HepG2 (cell line): ENCODE measurements around the gene HSD17B11. TPM values are rescaled to one million over a fixed set of nuclear protein-coding genes. Genes with fewer than 3 reads are reported as not detected.

ENCODE experiments used
- CHD4 ChIP-seq: fragments of 200-600 bp; sonication (generic); IDR thresholded peaks from 2 replicates; pipeline ENCODE4 v1.7.0; 2017; ENCODE audit warnings: mild to moderate bottlenecking, low read length, borderline replicate concordance
- EED ChIP-seq: sonication (generic); formaldehyde crosslinking; IDR thresholded peaks from 2 replicates; pipeline ENCODE4 v1.5.0; 2020; ENCODE audit warnings: mild to moderate bottlenecking, missing genetic modification reagents
- EP300 ChIP-seq, 3 experiments: sonication (generic) in 1 of 3; formaldehyde crosslinking in 1 of 3; IDR thresholded peaks; 2 replicates each; pipeline versions ENCODE4 v1.5.1 to v1.6.1; 2011 to 2020; ENCODE audit warnings: low read depth in 2 of 3, low read length in 2 of 3, borderline replicate concordance in 1 of 3, improper control_type of control experiment in 1 of 3, mild to moderate bottlenecking in 1 of 3, missing genetic modification reagents in 1 of 3, moderate library complexity in 1 of 3
- MAFG ChIP-seq: sonication (generic); formaldehyde crosslinking; IDR thresholded peaks from 2 replicates; pipeline ENCODE4 v1.5.1; 2020; ENCODE audit warnings: mild to moderate bottlenecking, missing genetic modification reagents
- RARA ChIP-seq: IDR thresholded peaks from 2 replicates; pipeline ENCODE4 v1.6.1; 2016; ENCODE audit warnings: missing genetic modification reagents, missing compliant biosample characterization
- TAF15 ChIP-seq: fragments of 200-400 bp; formaldehyde crosslinking; IDR thresholded peaks from one replicate; pipeline ENCODE4 v1.6.1; 2018; ENCODE audit warnings: mild to moderate bottlenecking, low read depth, low read length; ENCODE audit not compliant: poor library complexity, severe bottlenecking
- ZNF484 ChIP-seq: sonication (generic); formaldehyde crosslinking; IDR thresholded peaks from 2 replicates; pipeline ENCODE4 v1.5.1; 2020; ENCODE audit warnings: mild to moderate bottlenecking, low read depth, missing genetic modification reagents, borderline replicate concordance
- ZNF781 ChIP-seq: sonication (generic); formaldehyde crosslinking; IDR thresholded peaks from 2 replicates; pipeline ENCODE4 v1.5.1; 2020; ENCODE audit warnings: borderline replicate concordance, mild to moderate bottlenecking, missing genetic modification reagents; ENCODE audit errors: not compliant biosample characterization
- ZSCAN25 ChIP-seq: sonication (generic); formaldehyde crosslinking; IDR thresholded peaks from 2 replicates; pipeline ENCODE4 v1.8.0; 2022; ENCODE audit warnings: mild to moderate bottlenecking, missing genetic modification reagents
- polyA plus RNA-seq, 8 experiments: library from polyadenylated mRNA; depleted of rRNA in 3 of 8; stranded (reverse) in 7 of 8; unstranded in 1 of 8; fragments of >200 nt; fragmentation: Illumina TruSeq in 4 of 8; extraction: Trizol in 4 of 8; gene quantifications; 2 replicates each; pipeline versions ENCODE4 v1.2.1 to v1.2.3, GENCODE V29; 2011 to 2016; ENCODE audit warnings: low read depth in 4 of 8, missing spikeins in 1 of 8, mixed read lengths in 1 of 8; ENCODE audit not compliant: insufficient read depth in 1 of 8
- total RNA-seq, 5 experiments: library from RNA; depleted of rRNA; stranded (reverse); fragments of >200 nt; fragmentation: Illumina TruSeq; extraction: Trizol; gene quantifications; 2 replicates each; pipeline ENCODE4 v1.2.3, GENCODE V29; 2016; ENCODE audit warnings: low read depth in 1 of 5
- TF ChIP-seq, protein P1 (sequence below): sonication (generic); formaldehyde crosslinking; IDR thresholded peaks from 2 replicates; pipeline ENCODE4 v1.8.1; 2023; ENCODE audit warnings: missing genetic modification reagents, inconsistent platforms, borderline replicate concordance
- TF ChIP-seq, protein P2 (sequence below): sonication (generic); formaldehyde crosslinking; IDR thresholded peaks from 2 replicates; pipeline ENCODE4 v1.5.0; 2020; ENCODE audit warnings: mild to moderate bottlenecking, missing genetic modification reagents
- TF ChIP-seq, protein P3 (sequence below): sonication (generic); formaldehyde crosslinking; IDR thresholded peaks from 2 replicates; pipeline ENCODE4 v1.9.0; 2021; ENCODE audit warnings: missing genetic modification reagents, borderline replicate concordance
- TF ChIP-seq, protein P4 (sequence below): sonication (generic); formaldehyde crosslinking; IDR thresholded peaks from 2 replicates; pipeline ENCODE4 v1.5.0; 2020; ENCODE audit warnings: mild to moderate bottlenecking, missing genetic modification reagents, borderline replicate concordance
- TF ChIP-seq, protein P5 (sequence below): IDR thresholded peaks from 2 replicates; pipeline ENCODE4 v1.4.0; 2020; ENCODE audit warnings: mild to moderate bottlenecking, missing genetic modification reagents

HSD17B11 gene
- total and polyA plus RNA-seq, 2 of the 13 experiments (the other 11 are each of a cell fraction or from before 2014, with no cell fraction given): 121 to 158 TPM

DNA sequence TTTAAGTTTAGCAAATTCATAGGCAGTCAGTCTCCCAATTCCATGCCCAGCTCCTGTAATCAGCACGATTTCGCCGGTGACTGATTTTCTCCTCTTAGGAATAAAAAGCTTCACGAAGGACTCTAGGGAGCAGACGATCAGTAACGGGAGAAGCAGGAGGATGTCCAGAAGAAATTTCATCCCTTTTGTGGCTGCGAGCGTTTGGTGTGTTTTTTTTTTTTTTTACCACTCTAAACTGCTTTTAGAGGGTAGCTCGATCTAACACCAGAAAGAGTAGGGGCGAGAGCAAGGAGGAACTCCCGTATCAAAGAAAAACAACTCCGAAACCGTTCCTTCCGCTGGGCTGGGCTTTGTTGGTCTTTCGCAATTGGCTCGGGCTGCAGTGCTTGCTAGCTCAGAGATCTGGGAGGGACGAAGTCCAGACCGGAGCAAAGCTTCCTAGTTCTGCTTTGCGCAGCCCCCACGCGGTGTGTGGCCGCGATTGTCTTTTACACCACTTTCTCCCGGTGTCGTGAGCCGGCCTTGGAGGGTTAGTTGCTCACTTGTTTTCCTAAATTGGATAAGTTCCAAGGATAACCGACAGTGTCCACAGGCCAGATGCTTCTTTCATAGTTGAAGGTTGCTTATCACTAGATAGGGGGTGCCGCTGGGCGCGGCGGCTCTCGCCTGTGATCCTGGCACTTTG is at the start of gene HSD17B11 (continued):
- TF ChIP-seq MAFG (CRISPR knock-in tag) (no peak), RARA (CRISPR knock-in tag) (peak; percentile 65; the same call in 1 of the 2 replicates), EP300 (IDR thresholded peaks at IDR 0.05; ENCODE audit: low read depth in 2 of 2, low read length in 2 of 2) (peak in 1 of 2 experiments; percentile 78; a peak in 2 of 4 replicates), EP300 (CRISPR knock-in tag; IDR thresholded peaks at IDR 0.05; ENCODE audit: borderline replicate concordance) (peak; percentile 73; the same call in 1 of the 2 replicates), CHD4 (no peak; the same call in 1 of the 2 replicates), ZNF484 (CRISPR knock-in tag) (no peak), ZNF781 (CRISPR knock-in tag) (peak; percentile 76), TAF15 (no peak), EED (CRISPR knock-in tag) (0 out of 2 replicates have a peak, but pooled peaks have one; percentile 61), ZSCAN25 (CRISPR knock-in tag) (peak; percentile 62; the same call in 1 of the 2 replicates)
- TF ChIP-seq, protein P1, sequence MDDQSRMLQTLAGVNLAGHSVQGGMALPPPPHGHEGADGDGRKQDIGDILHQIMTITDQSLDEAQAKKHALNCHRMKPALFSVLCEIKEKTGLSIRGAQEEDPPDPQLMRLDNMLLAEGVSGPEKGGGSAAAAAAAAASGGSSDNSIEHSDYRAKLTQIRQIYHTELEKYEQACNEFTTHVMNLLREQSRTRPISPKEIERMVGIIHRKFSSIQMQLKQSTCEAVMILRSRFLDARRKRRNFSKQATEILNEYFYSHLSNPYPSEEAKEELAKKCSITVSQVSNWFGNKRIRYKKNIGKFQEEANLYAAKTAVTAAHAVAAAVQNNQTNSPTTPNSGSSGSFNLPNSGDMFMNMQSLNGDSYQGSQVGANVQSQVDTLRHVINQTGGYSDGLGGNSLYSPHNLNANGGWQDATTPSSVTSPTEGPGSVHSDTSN (CRISPR knock-in tag): no peak
- TF ChIP-seq, protein P2, sequence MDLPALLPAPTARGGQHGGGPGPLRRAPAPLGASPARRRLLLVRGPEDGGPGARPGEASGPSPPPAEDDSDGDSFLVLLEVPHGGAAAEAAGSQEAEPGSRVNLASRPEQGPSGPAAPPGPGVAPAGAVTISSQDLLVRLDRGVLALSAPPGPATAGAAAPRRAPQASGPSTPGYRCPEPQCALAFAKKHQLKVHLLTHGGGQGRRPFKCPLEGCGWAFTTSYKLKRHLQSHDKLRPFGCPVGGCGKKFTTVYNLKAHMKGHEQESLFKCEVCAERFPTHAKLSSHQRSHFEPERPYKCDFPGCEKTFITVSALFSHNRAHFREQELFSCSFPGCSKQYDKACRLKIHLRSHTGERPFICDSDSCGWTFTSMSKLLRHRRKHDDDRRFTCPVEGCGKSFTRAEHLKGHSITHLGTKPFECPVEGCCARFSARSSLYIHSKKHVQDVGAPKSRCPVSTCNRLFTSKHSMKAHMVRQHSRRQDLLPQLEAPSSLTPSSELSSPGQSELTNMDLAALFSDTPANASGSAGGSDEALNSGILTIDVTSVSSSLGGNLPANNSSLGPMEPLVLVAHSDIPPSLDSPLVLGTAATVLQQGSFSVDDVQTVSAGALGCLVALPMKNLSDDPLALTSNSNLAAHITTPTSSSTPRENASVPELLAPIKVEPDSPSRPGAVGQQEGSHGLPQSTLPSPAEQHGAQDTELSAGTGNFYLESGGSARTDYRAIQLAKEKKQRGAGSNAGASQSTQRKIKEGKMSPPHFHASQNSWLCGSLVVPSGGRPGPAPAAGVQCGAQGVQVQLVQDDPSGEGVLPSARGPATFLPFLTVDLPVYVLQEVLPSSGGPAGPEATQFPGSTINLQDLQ (CRISPR knock-in tag): peak; percentile 56; the same call in 1 of the 2 replicates
- TF ChIP-seq, protein P3, sequence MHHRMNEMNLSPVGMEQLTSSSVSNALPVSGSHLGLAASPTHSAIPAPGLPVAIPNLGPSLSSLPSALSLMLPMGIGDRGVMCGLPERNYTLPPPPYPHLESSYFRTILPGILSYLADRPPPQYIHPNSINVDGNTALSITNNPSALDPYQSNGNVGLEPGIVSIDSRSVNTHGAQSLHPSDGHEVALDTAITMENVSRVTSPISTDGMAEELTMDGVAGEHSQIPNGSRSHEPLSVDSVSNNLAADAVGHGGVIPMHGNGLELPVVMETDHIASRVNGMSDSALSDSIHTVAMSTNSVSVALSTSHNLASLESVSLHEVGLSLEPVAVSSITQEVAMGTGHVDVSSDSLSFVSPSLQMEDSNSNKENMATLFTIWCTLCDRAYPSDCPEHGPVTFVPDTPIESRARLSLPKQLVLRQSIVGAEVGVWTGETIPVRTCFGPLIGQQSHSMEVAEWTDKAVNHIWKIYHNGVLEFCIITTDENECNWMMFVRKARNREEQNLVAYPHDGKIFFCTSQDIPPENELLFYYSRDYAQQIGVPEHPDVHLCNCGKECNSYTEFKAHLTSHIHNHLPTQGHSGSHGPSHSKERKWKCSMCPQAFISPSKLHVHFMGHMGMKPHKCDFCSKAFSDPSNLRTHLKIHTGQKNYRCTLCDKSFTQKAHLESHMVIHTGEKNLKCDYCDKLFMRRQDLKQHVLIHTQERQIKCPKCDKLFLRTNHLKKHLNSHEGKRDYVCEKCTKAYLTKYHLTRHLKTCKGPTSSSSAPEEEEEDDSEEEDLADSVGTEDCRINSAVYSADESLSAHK (CRISPR knock-in tag): no peak
- TF ChIP-seq, protein P4, sequence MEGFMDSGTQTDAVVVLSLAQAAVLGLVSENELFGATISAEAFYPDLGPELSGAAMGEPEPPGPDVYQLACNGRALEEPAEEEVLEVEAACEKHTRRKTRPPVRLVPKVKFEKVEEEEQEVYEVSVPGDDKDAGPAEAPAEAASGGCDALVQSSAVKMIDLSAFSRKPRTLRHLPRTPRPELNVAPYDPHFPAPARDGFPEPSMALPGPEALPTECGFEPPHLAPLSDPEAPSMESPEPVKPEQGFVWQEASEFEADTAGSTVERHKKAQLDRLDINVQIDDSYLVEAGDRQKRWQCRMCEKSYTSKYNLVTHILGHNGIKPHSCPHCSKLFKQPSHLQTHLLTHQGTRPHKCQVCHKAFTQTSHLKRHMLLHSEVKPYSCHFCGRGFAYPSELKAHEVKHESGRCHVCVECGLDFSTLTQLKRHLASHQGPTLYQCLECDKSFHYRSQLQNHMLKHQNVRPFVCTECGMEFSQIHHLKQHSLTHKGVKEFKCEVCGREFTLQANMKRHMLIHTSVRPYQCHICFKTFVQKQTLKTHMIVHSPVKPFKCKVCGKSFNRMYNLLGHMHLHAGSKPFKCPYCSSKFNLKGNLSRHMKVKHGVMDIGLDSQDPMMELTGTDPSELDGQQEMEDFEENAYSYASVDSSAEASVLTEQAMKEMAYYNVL (CRISPR knock-in tag): peak; percentile 84; the same call in 1 of the 2 replicates
- TF ChIP-seq, protein P5, sequence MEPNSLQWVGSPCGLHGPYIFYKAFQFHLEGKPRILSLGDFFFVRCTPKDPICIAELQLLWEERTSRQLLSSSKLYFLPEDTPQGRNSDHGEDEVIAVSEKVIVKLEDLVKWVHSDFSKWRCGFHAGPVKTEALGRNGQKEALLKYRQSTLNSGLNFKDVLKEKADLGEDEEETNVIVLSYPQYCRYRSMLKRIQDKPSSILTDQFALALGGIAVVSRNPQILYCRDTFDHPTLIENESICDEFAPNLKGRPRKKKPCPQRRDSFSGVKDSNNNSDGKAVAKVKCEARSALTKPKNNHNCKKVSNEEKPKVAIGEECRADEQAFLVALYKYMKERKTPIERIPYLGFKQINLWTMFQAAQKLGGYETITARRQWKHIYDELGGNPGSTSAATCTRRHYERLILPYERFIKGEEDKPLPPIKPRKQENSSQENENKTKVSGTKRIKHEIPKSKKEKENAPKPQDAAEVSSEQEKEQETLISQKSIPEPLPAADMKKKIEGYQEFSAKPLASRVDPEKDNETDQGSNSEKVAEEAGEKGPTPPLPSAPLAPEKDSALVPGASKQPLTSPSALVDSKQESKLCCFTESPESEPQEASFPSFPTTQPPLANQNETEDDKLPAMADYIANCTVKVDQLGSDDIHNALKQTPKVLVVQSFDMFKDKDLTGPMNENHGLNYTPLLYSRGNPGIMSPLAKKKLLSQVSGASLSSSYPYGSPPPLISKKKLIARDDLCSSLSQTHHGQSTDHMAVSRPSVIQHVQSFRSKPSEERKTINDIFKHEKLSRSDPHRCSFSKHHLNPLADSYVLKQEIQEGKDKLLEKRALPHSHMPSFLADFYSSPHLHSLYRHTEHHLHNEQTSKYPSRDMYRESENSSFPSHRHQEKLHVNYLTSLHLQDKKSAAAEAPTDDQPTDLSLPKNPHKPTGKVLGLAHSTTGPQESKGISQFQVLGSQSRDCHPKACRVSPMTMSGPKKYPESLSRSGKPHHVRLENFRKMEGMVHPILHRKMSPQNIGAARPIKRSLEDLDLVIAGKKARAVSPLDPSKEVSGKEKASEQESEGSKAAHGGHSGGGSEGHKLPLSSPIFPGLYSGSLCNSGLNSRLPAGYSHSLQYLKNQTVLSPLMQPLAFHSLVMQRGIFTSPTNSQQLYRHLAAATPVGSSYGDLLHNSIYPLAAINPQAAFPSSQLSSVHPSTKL: peak; percentile 94
